ENCODE results near the gene LHFPL6. TPM values are rescaled to one million over a fixed set of nuclear protein-coding genes. Genes with fewer than 3 reads are reported as not detected.

The LHFPL6 gene
- total and polyA plus RNA-seq, 2 experiments from 2014 or later, result 7.8 to 9.5 TPM

GRCh38 chr13:39522329-39522728 lies 80.7 kb downstream of the LHFPL6 start:
- Histone ChIP-seq H3K4me2 (no peak overlapping the region), H4K20me1 (replicated peaks; ENCODE audit: insufficient read depth) (no peaks in the 10 kb centered on the region), H3K4me1 (ENCODE audit: insufficient read depth) (no peaks in the 10 kb centered on the region), H2AFZ (no peak overlapping the region), H3K4me3 (no peak overlapping the region), H3K36me3 (ENCODE audit: insufficient read depth) (no peaks in the 10 kb centered on the region), H3K27me3 (ENCODE audit: insufficient read depth) (no peaks in the 10 kb centered on the region), H3K9me2 (ENCODE audit: insufficient read depth) (no peaks in the 10 kb centered on the region; the same call in 1 of the 2 replicates), H3K79me2 (replicated peaks; ENCODE audit: insufficient read depth) (no peaks in the 10 kb centered on the region), H3K27ac (ENCODE audit: low read depth) (no peak overlapping the region), H3F3A (replicated peaks; ENCODE audit: low read depth) (no peaks in the 10 kb centered on the region)
- Mint-ChIP-seq H3K4me3 (no peak overlapping the region), H3K4me1 (no peaks in the 10 kb centered on the region; the same call in 2 of the 3 replicates), H3K27me3 (ENCODE audit: insufficient read depth, low read depth, poor library complexity) (no peaks in the 10 kb centered on the region), H3K36me3 (ENCODE audit: low read depth) (no peaks in the 10 kb centered on the region), H3K27ac (no peak overlapping the region), H3K9me3 (no peaks in the 10 kb centered on the region)
- TF ChIP-seq ZNF331 (CRISPR knock-in tag; IDR thresholded peaks at IDR 0.05; ENCODE audit: low read depth) (no peak), NANOG (IDR thresholded peaks at IDR 0.05; ENCODE audit: borderline replicate concordance) (no peak), ZNF114 (CRISPR knock-in tag; IDR thresholded peaks at IDR 0.05) (no peak), ETS1 (IDR thresholded peaks at IDR 0.05) (no peak), JUNB (IDR thresholded peaks at IDR 0.05; ENCODE audit: unreplicated experiment) (no peak), CREB1 (CRISPR knock-in tag; IDR thresholded peaks at IDR 0.05; ENCODE audit: low read depth) (no peak), POLR2AphosphoS5 (IDR thresholded peaks at IDR 0.05; ENCODE audit: low read depth) (no peak), EZH2 (IDR thresholded peaks at IDR 0.05; ENCODE audit: low read depth, unreplicated experiment) (no peak)
- TF ChIP-seq, protein P1, sequence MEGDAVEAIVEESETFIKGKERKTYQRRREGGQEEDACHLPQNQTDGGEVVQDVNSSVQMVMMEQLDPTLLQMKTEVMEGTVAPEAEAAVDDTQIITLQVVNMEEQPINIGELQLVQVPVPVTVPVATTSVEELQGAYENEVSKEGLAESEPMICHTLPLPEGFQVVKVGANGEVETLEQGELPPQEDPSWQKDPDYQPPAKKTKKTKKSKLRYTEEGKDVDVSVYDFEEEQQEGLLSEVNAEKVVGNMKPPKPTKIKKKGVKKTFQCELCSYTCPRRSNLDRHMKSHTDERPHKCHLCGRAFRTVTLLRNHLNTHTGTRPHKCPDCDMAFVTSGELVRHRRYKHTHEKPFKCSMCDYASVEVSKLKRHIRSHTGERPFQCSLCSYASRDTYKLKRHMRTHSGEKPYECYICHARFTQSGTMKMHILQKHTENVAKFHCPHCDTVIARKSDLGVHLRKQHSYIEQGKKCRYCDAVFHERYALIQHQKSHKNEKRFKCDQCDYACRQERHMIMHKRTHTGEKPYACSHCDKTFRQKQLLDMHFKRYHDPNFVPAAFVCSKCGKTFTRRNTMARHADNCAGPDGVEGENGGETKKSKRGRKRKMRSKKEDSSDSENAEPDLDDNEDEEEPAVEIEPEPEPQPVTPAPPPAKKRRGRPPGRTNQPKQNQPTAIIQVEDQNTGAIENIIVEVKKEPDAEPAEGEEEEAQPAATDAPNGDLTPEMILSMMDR (conservative IDR thresholded peaks at IDR 0.05; ENCODE audit: low read depth in 2 of 2), result no peak
- TF ChIP-seq, protein P2, sequence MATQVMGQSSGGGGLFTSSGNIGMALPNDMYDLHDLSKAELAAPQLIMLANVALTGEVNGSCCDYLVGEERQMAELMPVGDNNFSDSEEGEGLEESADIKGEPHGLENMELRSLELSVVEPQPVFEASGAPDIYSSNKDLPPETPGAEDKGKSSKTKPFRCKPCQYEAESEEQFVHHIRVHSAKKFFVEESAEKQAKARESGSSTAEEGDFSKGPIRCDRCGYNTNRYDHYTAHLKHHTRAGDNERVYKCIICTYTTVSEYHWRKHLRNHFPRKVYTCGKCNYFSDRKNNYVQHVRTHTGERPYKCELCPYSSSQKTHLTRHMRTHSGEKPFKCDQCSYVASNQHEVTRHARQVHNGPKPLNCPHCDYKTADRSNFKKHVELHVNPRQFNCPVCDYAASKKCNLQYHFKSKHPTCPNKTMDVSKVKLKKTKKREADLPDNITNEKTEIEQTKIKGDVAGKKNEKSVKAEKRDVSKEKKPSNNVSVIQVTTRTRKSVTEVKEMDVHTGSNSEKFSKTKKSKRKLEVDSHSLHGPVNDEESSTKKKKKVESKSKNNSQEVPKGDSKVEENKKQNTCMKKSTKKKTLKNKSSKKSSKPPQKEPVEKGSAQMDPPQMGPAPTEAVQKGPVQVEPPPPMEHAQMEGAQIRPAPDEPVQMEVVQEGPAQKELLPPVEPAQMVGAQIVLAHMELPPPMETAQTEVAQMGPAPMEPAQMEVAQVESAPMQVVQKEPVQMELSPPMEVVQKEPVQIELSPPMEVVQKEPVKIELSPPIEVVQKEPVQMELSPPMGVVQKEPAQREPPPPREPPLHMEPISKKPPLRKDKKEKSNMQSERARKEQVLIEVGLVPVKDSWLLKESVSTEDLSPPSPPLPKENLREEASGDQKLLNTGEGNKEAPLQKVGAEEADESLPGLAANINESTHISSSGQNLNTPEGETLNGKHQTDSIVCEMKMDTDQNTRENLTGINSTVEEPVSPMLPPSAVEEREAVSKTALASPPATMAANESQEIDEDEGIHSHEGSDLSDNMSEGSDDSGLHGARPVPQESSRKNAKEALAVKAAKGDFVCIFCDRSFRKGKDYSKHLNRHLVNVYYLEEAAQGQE (IDR thresholded peaks at IDR 0.05; ENCODE audit: unreplicated experiment), result no peak
- TF ChIP-seq, protein P3, sequence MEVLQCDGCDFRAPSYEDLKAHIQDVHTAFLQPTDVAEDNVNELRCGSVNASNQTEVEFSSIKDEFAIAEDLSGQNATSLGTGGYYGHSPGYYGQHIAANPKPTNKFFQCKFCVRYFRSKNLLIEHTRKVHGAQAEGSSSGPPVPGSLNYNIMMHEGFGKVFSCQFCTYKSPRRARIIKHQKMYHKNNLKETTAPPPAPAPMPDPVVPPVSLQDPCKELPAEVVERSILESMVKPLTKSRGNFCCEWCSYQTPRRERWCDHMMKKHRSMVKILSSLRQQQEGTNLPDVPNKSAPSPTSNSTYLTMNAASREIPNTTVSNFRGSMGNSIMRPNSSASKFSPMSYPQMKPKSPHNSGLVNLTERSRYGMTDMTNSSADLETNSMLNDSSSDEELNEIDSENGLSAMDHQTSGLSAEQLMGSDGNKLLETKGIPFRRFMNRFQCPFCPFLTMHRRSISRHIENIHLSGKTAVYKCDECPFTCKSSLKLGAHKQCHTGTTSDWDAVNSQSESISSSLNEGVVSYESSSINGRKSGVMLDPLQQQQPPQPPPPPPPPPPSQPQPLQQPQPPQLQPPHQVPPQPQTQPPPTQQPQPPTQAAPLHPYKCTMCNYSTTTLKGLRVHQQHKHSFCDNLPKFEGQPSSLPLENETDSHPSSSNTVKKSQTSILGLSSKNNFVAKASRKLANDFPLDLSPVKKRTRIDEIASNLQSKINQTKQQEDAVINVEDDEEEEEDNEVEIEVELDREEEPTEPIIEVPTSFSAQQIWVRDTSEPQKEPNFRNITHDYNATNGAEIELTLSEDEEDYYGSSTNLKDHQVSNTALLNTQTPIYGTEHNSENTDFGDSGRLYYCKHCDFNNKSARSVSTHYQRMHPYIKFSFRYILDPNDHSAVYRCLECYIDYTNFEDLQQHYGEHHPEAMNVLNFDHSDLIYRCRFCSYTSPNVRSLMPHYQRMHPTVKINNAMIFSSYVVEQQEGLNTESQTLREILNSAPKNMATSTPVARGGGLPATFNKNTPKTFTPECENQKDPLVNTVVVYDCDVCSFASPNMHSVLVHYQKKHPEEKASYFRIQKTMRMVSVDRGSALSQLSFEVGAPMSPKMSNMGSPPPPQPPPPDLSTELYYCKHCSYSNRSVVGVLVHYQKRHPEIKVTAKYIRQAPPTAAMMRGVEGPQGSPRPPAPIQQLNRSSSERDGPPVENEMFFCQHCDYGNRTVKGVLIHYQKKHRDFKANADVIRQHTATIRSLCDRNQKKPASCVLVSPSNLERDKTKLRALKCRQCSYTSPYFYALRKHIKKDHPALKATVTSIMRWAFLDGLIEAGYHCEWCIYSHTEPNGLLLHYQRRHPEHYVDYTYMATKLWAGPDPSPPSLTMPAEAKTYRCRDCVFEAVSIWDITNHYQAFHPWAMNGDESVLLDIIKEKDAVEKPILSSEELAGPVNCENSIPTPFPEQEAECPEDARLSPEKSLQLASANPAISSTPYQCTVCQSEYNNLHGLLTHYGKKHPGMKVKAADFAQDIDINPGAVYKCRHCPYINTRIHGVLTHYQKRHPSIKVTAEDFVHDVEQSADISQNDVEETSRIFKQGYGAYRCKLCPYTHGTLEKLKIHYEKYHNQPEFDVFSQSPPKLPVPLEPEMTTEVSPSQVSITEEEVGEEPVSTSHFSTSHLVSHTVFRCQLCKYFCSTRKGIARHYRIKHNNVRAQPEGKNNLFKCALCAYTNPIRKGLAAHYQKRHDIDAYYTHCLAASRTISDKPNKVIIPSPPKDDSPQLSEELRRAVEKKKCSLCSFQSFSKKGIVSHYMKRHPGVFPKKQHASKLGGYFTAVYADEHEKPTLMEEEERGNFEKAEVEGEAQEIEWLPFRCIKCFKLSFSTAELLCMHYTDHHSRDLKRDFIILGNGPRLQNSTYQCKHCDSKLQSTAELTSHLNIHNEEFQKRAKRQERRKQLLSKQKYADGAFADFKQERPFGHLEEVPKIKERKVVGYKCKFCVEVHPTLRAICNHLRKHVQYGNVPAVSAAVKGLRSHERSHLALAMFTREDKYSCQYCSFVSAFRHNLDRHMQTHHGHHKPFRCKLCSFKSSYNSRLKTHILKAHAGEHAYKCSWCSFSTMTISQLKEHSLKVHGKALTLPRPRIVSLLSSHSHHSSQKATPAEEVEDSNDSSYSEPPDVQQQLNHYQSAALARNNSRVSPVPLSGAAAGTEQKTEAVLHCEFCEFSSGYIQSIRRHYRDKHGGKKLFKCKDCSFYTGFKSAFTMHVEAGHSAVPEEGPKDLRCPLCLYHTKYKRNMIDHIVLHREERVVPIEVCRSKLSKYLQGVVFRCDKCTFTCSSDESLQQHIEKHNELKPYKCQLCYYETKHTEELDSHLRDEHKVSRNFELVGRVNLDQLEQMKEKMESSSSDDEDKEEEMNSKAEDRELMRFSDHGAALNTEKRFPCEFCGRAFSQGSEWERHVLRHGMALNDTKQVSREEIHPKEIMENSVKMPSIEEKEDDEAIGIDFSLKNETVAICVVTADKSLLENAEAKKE (CRISPR knock-in tag; IDR thresholded peaks at IDR 0.05), result no peak
- DNase-seq (ENCODE audit: low spot score) (no peak), ATAC-seq (no peak)

All from GM23338 (cell line).